Nephron progenitor cell (in vitro differentiated cells): ENCODE results near the gene CACNA1C.
A peak's percentile ranks its signal among the peaks of the same experiment; 100 is the strongest.
"Not testable (repeated sequence)": the region's sequence is repeated elsewhere in the genome, so short reads cannot be mapped to it uniquely, and the experiment has no call there.

ENCODE experiments used
- DNase-seq: peaks from one replicate; pipeline ENCODE4 v3.0.0; 2021
- H3K27ac Mint-ChIP-seq: 2 replicates; pipeline ENCODE4 v1.8.0; 2021; ENCODE audit warnings: mild to moderate bottlenecking, moderate library complexity, mixed read lengths
- H3K27me3 Mint-ChIP-seq: 2 replicates; pipeline ENCODE4 v1.8.0; 2021; ENCODE audit warnings: mild to moderate bottlenecking, low read depth, mixed read lengths; ENCODE audit not compliant: poor library complexity
- H3K36me3 Mint-ChIP-seq: 2 replicates; pipeline ENCODE4 v1.8.0; 2021; ENCODE audit warnings: low read depth, mixed read lengths
- H3K4me1 Mint-ChIP-seq: 2 replicates; pipeline ENCODE4 v1.8.0; 2021; ENCODE audit warnings: mixed read lengths
- H3K4me3 Mint-ChIP-seq: 2 replicates; pipeline ENCODE4 v1.8.0; 2021; ENCODE audit warnings: mild to moderate bottlenecking, moderate library complexity, mixed read lengths
- H3K9me3 Mint-ChIP-seq: 2 replicates; pipeline ENCODE4 v1.8.0; 2021; ENCODE audit warnings: mild to moderate bottlenecking, moderate library complexity, mixed read lengths
- CTCF ChIP-seq: fragments of 200-600 bp; sonication (generic); IDR thresholded peaks from 2 replicates; pipeline ENCODE4 v1.5.0; 2021; ENCODE audit warnings: antibody characterized with exemption

The CACNA1C gene

DNA sequence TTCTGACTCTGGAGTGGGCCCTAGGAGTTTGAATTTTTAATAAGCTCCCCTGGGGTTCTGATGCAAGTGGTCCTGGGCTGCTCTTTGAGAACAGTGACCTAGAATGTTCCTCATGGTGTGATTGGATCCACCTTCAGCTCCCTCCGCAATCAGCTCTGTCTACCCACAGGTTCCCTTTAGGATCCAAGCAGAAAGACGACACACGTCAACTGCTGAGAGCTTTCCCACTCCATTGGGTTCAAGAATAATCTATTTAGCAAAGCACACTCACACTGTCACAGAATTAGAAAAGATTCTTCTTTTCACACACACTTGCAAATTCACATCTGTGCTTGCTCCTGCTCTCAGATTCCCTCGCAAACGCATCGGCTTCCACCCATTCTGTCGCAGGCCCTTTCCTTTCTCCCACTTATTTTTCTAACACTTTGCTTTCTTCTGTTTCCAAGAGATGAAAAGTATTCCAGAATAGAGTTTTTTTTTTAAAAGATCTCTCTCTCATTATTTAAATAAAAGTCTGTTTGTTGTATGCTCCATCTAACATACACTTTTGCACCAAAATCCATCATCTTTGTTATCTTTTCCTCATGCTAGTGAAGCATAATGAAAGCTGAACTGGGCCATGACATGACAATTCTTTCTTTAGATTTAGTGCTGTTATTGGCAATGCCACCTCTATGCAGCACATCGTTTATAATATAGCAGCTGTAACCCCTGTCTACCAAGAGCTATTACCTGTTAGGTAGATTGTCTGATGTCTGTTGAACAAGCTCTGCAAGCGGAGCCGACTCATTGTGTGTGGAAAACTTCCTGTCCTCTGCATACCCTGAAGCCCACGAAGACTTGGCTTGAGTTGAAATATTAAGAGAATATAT lies 73.1 kb downstream of the CACNA1C start:
- Mint-ChIP-seq H3K27me3 (peaks cover 24% of the 10 kb centered on the region), H3K27ac (no peak overlapping the region), H3K4me1 (peaks cover 30% of the 10 kb centered on the region), H3K4me3 (no peak overlapping the region), H3K9me3 (peaks cover 9% of the 10 kb centered on the region), H3K36me3 (no peaks in the 10 kb centered on the region)
- DNase-seq = no peak
- TF ChIP-seq CTCF = no peak

GRCh38 chr12:2126676-2127406 lies 74.1 kb downstream of the CACNA1C start:
- DNase-seq = no peak
- Mint-ChIP-seq H3K9me3 (peaks cover 9% of the 10 kb centered on the region), H3K27ac (no peak overlapping the region), H3K36me3 (no peaks in the 10 kb centered on the region), H3K27me3 (peaks cover 23% of the 10 kb centered on the region), H3K4me3 (no peak overlapping the region), H3K4me1 (peaks cover 21% of the 10 kb centered on the region)
- no peak for TF ChIP-seq CTCF

DNA sequence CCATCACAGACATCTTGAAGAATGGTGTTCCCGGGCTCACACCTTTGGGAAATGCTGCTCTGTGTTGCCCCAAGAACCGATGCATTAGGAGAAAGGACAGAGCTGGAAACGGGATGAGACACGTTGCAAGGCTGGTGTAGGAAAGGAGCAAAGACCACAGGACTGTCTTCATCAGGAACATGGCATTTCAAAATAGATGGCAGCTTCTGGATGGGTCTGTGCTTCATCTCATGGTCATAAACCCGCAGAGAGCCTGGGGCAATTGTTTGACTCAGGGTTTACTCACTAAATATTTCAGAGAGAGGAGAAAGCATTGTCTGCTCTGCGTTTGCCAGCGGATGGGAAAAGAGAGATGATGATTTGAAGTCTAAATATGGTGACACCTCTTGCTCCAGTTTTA lies 76.3 kb downstream of the CACNA1C start:
- Mint-ChIP-seq H3K27me3 (peaks cover 19% of the 10 kb centered on the region), H3K4me1 (peaks cover 15% of the 10 kb centered on the region), H3K27ac (no peak overlapping the region), H3K9me3 (peaks cover 9% of the 10 kb centered on the region), H3K4me3 (no peak overlapping the region), H3K36me3 (no peaks in the 10 kb centered on the region)
- no peak for DNase-seq
- no peak for TF ChIP-seq CTCF

DNA sequence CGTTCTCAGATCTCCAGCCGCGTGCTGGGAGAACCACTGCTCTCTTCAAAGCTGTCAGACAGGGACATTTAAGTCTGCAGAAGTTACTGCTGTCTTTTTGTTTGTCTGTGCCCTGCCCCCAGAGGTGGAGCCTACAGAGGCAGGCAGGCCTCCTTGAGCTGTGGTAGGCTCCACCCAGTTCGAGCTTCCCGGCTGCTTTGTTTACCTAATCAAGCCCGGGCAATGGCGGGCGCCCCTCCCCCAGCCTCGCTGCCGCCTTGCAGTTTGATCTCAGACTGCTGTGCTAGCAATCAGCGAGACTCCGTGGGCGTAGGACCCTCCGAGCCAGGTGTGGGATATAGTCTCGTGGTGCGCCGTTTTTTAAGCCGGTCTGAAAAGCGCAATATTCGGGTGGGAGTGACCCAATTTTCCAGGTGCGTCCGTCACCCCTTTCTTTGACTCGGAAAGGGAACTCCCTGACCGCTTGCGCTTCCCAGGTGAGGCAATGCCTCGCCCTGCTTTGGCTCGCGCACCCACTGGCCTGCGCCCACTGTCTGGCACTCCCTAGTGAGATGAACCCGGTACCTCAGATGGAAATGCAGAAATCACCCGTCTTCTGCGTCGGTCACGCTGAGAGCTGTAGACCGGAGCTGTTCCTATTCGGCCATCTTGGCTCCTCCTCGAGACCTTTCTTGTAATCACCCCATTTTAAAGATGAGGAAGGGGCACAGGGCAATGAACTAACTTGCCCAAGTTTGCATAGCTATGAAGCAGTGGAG lies 83.1 kb downstream of the CACNA1C start:
- Mint-ChIP-seq H3K9me3 (peaks cover 11% of the 10 kb centered on the region), H3K4me1 (peaks cover 27% of the 10 kb centered on the region), H3K4me3 (peak overlapping the region; percentile 62)
- not testable (repeated sequence) for H3K27me3 Mint-ChIP-seq, DNase-seq, H3K36me3 Mint-ChIP-seq, H3K27ac Mint-ChIP-seq

DNA sequence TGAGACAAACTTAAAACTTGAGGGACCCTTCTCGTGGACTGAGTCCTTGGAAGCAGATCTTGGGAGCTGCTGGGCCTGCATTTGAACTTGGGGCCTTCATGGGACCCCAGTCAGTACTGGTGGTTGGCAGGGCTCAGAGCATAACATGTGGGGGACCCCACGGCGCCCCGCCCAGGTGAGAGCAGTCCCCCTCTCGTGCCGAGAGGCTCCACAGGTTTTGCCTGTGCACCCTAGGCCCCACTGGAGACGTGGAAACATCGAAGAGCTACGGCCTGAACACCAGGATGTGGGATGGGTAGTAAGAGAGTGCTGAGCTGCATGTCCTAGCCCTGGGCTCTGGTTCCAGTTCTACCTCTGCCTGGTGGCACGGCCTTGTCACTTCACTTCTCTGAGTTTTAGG lies 84.1 kb downstream of the CACNA1C start:
- Mint-ChIP-seq H3K4me1 (peaks cover 27% of the 10 kb centered on the region), H3K27ac (no peak overlapping the region), H3K27me3 (peaks cover 6% of the 10 kb centered on the region), H3K9me3 (peaks cover 11% of the 10 kb centered on the region), H3K36me3 (peaks cover 9% of the 10 kb centered on the region), H3K4me3 (no peak overlapping the region)
- TF ChIP-seq CTCF = no peak
- DNase-seq = no peak

GRCh38 chr12:2137711-2138110 lies 84.9 kb downstream of the CACNA1C start:
- peaks cover 9% of the 10 kb centered on the region for H3K36me3 Mint-ChIP-seq
- peaks cover 11% of the 10 kb centered on the region for H3K9me3 Mint-ChIP-seq

More at GRCh38 chr12:2137711-2138110, 84.9 kb downstream of the CACNA1C start:
- DNase-seq = no peak
- Mint-ChIP-seq H3K4me3 (no peak overlapping the region), H3K27me3 (peaks cover 6% of the 10 kb centered on the region), H3K4me1 (peaks cover 27% of the 10 kb centered on the region), H3K27ac (peak overlapping the region; percentile 48)
- TF ChIP-seq CTCF = no peak
